Panc1 (cell line): ENCODE data around the gene LRRC3B. TPM values are rescaled to one million over a fixed set of nuclear protein-coding genes. Genes with fewer than 3 reads are reported as not detected.

ENCODE experiments used
- ATAC-seq: fragments of 200-7000 bp; cut with Tn5 transposase; 2 replicates; pipeline ENCODE4 v1.9.1; 2020; ENCODE audit warnings: mild to moderate bottlenecking, moderate library complexity
- BruUV-seq: library from RNA; stranded (reverse); fragments of 400-500 nt; replicated peaks from 2 replicates; lab custom pipeline; 2021; lab: Mats Ljungman, UMichigan
- CTCF ChIA-PET: fragments of 300-600 bp; sonication (Branson Sonifier 250); formaldehyde crosslinking; loops from one replicate; lab custom pipeline; 2022; ENCODE audit warnings: antibody characterized with exemption; lab: Charles Lee
- POLR2A ChIA-PET: fragments of 300-600 bp; sonication (Branson Sonifier 250); formaldehyde crosslinking; loops from one replicate; lab custom pipeline; 2022; ENCODE audit warnings: antibody characterized with exemption; lab: Charles Lee
- DNase-seq: peaks from one replicate; pipeline ENCODE4 v3.0.0-alpha.2; 2010; ENCODE audit warnings: low read depth, low spot score
- H3K27ac ChIP-seq: 2 replicates; pipeline ENCODE4 v1.5.1; 2011; ENCODE audit warnings: mild to moderate bottlenecking, low read length, inconsistent platforms
- H3K27me3 ChIP-seq: fragments of 200-500 bp; sonication (Bioruptor generic); 2 replicates; pipeline ENCODE4 v1.6.0; 2014; ENCODE audit warnings: low read length, inconsistent platforms; ENCODE audit not compliant: control insufficient read depth, insufficient read depth
- H3K36me3 ChIP-seq: fragments of 200-500 bp; sonication (Bioruptor generic); 2 replicates; pipeline ENCODE4 v1.5.1; 2014; ENCODE audit warnings: inconsistent platforms, mild to moderate bottlenecking, low read length, moderate library complexity; ENCODE audit not compliant: control insufficient read depth, insufficient read depth
- H3K4me1 ChIP-seq: 2 replicates; pipeline ENCODE4 v1.5.1; 2011; ENCODE audit warnings: inconsistent platforms, mild to moderate bottlenecking, low read length, moderate library complexity; ENCODE audit not compliant: control insufficient read depth, insufficient read depth
- H3K4me3 ChIP-seq, 2 experiments: 2 replicates each; pipeline ENCODE4 v1.5.1; 2011 to 2012; ENCODE audit warnings: low read depth in 2 of 2, low read length in 2 of 2, mild to moderate bottlenecking in 2 of 2, inconsistent platforms in 1 of 2, moderate library complexity in 1 of 2
- H3K9me3 ChIP-seq: fragments of 200-500 bp; sonication (Bioruptor generic); 2 replicates; pipeline ENCODE4 v1.5.1; 2014; ENCODE audit warnings: low read depth, mild to moderate bottlenecking, inconsistent platforms, low read length, moderate library complexity; ENCODE audit not compliant: control insufficient read depth, insufficient read depth
- CTCF ChIP-seq: fragments of 450-650 bp; IDR thresholded peaks from 2 replicates; pipeline ENCODE4 v1.5.1; 2017; ENCODE audit warnings: mild to moderate bottlenecking
- POLR2AphosphoS5 ChIP-seq: IDR thresholded peaks from 2 replicates; pipeline ENCODE4 v1.6.1; 2012; ENCODE audit warnings: mild to moderate bottlenecking, low read depth, low read length, moderate library complexity
- REST ChIP-seq, 2 experiments: IDR thresholded peaks; 2 replicates each; pipeline ENCODE4 v1.6.1; 2011 to 2012; ENCODE audit warnings: low read depth in 2 of 2, control low read depth in 1 of 2, low read length in 1 of 2, mild to moderate bottlenecking in 1 of 2, moderate library complexity in 1 of 2; ENCODE audit not compliant: insufficient read depth in 1 of 2
- SIN3A ChIP-seq: IDR thresholded peaks from 2 replicates; pipeline ENCODE4 v1.6.1; 2012; ENCODE audit warnings: low read depth, mild to moderate bottlenecking, low read length, moderate library complexity, borderline replicate concordance; ENCODE audit not compliant: insufficient read depth
- TCF7L2 ChIP-seq: IDR thresholded peaks from 2 replicates; pipeline ENCODE4 v1.6.1; 2011; ENCODE audit warnings: mild to moderate bottlenecking, low read depth, low read length, inconsistent platforms
- in situ Hi-C: cut with HindIII; loops from 2 replicates; pipeline ENCODE4 v1.10.0; 2016; ENCODE audit warnings: low sequenced_read_pairs, low pct_unique_long_range_greater_than_20kb
- intact Hi-C: fragments of 100-400 bp; cut with micrococcal nuclease; formaldehyde crosslinking; loops from one replicate; pipeline ENCODE4 v1.10.0; 2022; ENCODE audit not compliant: unreplicated experiment
- total RNA-seq: library from RNA; stranded (reverse); gene quantifications from one replicate; pipeline ENCODE4 v1.2.1, GENCODE V29; 2021; ENCODE audit not compliant: unreplicated experiment

LRRC3B gene
- total RNA-seq, 1 experiment from 2014 or later: not detected

GRCh38 chr3:26590919-26591484 is 31.6 kb upstream of the LRRC3B start:
- intact Hi-C loops: no loop called here
- Histone ChIP-seq H3K9me3 (no peaks in the 10 kb centered on the region), H3K27me3 (no peaks in the 10 kb centered on the region), H3K27ac (no peak overlapping the region), H3K4me3 (no peak overlapping the region), H3K36me3 (no peaks in the 10 kb centered on the region), H3K4me1 (no peaks in the 10 kb centered on the region)
- no peak for ATAC-seq
- TF ChIP-seq CTCF (no peak), POLR2AphosphoS5 (no peak), TCF7L2 (no peak), SIN3A (no peak), REST (IDR thresholded peaks at IDR 0.05; ENCODE audit: insufficient read depth in 1 of 2, low read depth in 2 of 2, low read length in 1 of 2) (no peak)
- BruUV-seq: no TSS peak
- no peak for DNase-seq
- ChIA-PET CTCF (no interaction called here), POLR2A (no interaction called here)
- in situ Hi-C loops: no loop called here

GRCh38 chr3:26591926-26592325 is 30.6 kb upstream of the LRRC3B start:
- CTCF ChIA-PET: no interaction called here
- Histone ChIP-seq H3K9me3 (no peaks in the 10 kb centered on the region), H3K4me3 (no peak overlapping the region), H3K27me3 (no peaks in the 10 kb centered on the region), H3K36me3 (no peaks in the 10 kb centered on the region), H3K27ac (no peak overlapping the region), H3K4me1 (no peaks in the 10 kb centered on the region)
- intact Hi-C loops (no loop called here), in situ Hi-C loops (no loop called here)
- BruUV-seq: no TSS peak
- ATAC-seq: no peak
- DNase-seq: no peak
- POLR2A ChIA-PET: no interaction called here
- no peak for TF ChIP-seq CTCF
- no peak for TF ChIP-seq REST (IDR thresholded peaks at IDR 0.05; ENCODE audit: insufficient read depth in 1 of 2, low read depth in 2 of 2, low read length in 1 of 2)
- TF ChIP-seq SIN3A: no peak
- no peak for TF ChIP-seq TCF7L2
- no peak for TF ChIP-seq POLR2AphosphoS5
